Spleen (tissue), 11 donors: ENCODE data around the gene VAV2. TPM values are rescaled to one million over a fixed set of nuclear protein-coding genes. Genes with fewer than 3 reads are reported as not detected.

ENCODE experiments used
- DNase-seq: peaks from one replicate; pipeline ENCODE4 v3.0.0-alpha.2; 2020
- H3K27ac ChIP-seq, 8 donors: fragments of 200-600 bp; sonication (generic) in 7 of 8; 1 replicate in 4 of 8; 2 replicates in 4 of 8; pipeline versions ENCODE4 v1.5.0 to v1.8.0; 2016 to 2021; ENCODE audit warnings: inconsistent platforms in 4 of 8, mild to moderate bottlenecking in 4 of 8, moderate library complexity in 1 of 8
- H3K27me3 ChIP-seq, 7 donors: fragments of 200-600 bp; sonication (generic) in 6 of 7; replicated peaks in 1 of 7; 1 replicate in 4 of 7; 2 replicates in 3 of 7; pipeline versions ENCODE4 v1.5.0 to v1.8.0; 2016 to 2021; ENCODE audit warnings: inconsistent platforms in 3 of 7, mild to moderate bottlenecking in 1 of 7
- H3K36me3 ChIP-seq, 6 donors: fragments of 200-600 bp; sonication (generic) in 5 of 6; 1 replicate in 4 of 6; 2 replicates in 2 of 6; pipeline versions ENCODE4 v1.5.0 to v1.8.0; 2016 to 2021; ENCODE audit warnings: inconsistent platforms in 2 of 6
- H3K4me1 ChIP-seq, 6 donors: fragments of 200-600 bp; sonication (generic) in 5 of 6; 1 replicate in 3 of 6; 2 replicates in 3 of 6; pipeline versions ENCODE4 v1.5.0 to v1.8.0; 2016 to 2021; ENCODE audit warnings: inconsistent platforms in 3 of 6
- H3K4me3 ChIP-seq, 8 donors: fragments of 200-600 bp; sonication (generic) in 7 of 8; 1 replicate in 4 of 8; 2 replicates in 4 of 8; pipeline versions ENCODE4 v1.5.0 to v1.8.0; 2016 to 2021; ENCODE audit warnings: inconsistent platforms in 4 of 8, mild to moderate bottlenecking in 4 of 8, moderate library complexity in 2 of 8
- H3K9me3 ChIP-seq, 8 donors: fragments of 200-600 bp; sonication (generic) in 7 of 8; 1 replicate in 4 of 8; 2 replicates in 4 of 8; pipeline versions ENCODE4 v1.5.0 to v1.8.0; 2016 to 2021; ENCODE audit warnings: inconsistent platforms in 4 of 8
- POLR2A ChIP-seq, 3 donors: fragments of 450-650 bp; IDR thresholded peaks; one replicate each; pipeline ENCODE4 v1.5.1; 2017; ENCODE audit warnings: antibody characterized with exemption in 3 of 3, mild to moderate bottlenecking in 1 of 3
- POLR2AphosphoS5 ChIP-seq, 3 donors: sonication (generic); formaldehyde crosslinking; IDR thresholded peaks; one replicate each; pipeline ENCODE4 v1.5.1; 2017; ENCODE audit warnings: antibody characterized with exemption in 3 of 3
- WGBS, 5 donors: extraction: QIAGEN DNeasy Blood & Tissue Kit in 3 of 5; methylation state at CpG; one replicate each; pipeline versions ENCODE4 v1.1.5 to v1.1.7; 2013 to 2018; 5-methylcytosine and 5-hydroxymethylcytosine counted together
- intact Hi-C: fragments of 100-400 bp; cut with DNase I; formaldehyde crosslinking; loops from one replicate; pipeline ENCODE4 v1.15.0; 2023; ENCODE audit warnings: low total_unique reads
- polyA plus RNA-seq, 3 donors: library from polyadenylated mRNA; stranded (reverse); fragments of 200-250 nt; gene quantifications; one replicate each; pipeline ENCODE4 v1.2.1, GENCODE V29; 2013
- total RNA-seq, 7 donors: library from RNA; depleted of rRNA in 3 of 7; stranded (reverse); fragments of >200 nt in 3 of 7; fragmentation: NEBNext Ultra II Directional in 4 of 7; extraction: Animal tissue kit (Norgen Biotek cat#: 25700) in 4 of 7; gene quantifications; one replicate each; pipeline versions ENCODE4 v1.1.0 to v1.2.1, GENCODE V29; 2016 to 2021
- TF ChIP-seq, protein P1 (sequence below), 11 experiments: fragments of 200-600 bp in 7 of 11; fragments of 450-650 bp in 4 of 11; sonication (generic) in 4 of 11; IDR thresholded peaks in 8 of 11; conservative IDR thresholded peaks in 3 of 11; 1 replicate in 7 of 11; 2 replicates in 4 of 11; pipeline versions ENCODE4 v1.4.0 to v1.8.0; 2016 to 2021; ENCODE audit warnings: antibody characterized with exemption in 11 of 11, inconsistent platforms in 4 of 11, mild to moderate bottlenecking in 1 of 11
- donor health status: healthy with polysubstance abuse.
- donor health status: DM: no; HTN: no; CAD: no; lungs with moderate emphysema.
- donor health status: DM: no; HTN: no; CAD: no.
- donor health status: Bipolar disorder and iron deficiency.
- donor health status: healthy.
- donor health status: DM: no; HTN: no; CAD: no.
- donor health status: DM: yes; HTN: yes; CAD: no.

The VAV2 gene
- total and polyA plus RNA-seq, 10 donors, result 14.2 to 39.2 (median 23.3) TPM

DNA sequence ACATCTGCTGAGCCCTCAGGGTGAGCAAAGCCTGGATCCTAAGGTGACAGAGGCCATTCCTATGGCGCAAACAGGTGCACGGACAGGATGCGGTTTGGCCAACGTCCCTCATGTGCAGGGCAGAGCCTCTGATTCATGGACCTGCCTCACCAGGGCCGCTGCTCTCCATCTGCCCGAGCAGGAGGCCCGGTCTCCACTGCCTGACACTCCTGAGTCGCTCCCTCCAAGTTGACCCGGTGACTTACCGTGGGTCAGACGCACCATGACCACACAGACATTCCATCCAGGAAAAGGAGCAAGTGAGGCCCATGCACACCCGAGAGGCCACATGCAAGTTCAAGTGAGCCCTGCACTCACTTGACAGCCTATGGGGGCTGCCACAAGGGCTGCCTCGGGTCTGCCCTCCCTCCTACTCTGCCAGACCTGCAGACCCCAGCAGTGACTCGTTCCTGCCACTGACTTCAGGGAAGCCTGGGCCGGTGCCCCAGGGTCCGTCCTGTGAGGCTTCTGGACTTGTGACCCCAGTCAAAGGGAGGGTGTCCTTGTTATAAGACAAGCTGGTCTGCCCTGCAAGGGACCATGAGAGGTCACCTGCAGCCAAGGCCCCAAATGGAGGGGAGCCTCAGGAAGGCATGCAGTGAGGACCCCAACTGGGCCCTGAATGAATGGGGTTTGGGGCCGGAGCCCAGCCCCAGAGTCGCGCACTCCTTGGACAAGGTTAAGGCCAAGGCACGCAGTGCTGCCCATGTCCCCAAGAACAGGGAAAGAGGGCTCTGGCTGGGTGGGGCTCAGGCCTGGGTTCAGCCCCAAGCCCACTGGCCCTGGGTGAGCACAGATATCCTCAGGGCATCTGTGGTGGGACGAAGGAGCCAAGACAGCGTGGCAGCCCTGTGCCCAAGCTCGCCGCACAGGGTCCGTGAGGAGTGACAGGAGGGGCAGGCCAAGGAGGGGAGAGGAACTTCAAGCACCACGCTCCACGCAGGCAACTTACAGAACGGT is 43.2 kb upstream of the VAV2 start:
- peak; percentile 68 for DNase-seq
- 93 to 97% (median 95%) methylated on average over 20 to 28 of the region's 28 CpGs for WGBS, 5 donors
- TF ChIP-seq POLR2AphosphoS5 (IDR thresholded peaks at IDR 0.05) (peak in 2 of 3 donors; percentile 15 to 44), POLR2A (IDR thresholded peaks at IDR 0.05) (no peak)
- TF ChIP-seq, protein P1, sequence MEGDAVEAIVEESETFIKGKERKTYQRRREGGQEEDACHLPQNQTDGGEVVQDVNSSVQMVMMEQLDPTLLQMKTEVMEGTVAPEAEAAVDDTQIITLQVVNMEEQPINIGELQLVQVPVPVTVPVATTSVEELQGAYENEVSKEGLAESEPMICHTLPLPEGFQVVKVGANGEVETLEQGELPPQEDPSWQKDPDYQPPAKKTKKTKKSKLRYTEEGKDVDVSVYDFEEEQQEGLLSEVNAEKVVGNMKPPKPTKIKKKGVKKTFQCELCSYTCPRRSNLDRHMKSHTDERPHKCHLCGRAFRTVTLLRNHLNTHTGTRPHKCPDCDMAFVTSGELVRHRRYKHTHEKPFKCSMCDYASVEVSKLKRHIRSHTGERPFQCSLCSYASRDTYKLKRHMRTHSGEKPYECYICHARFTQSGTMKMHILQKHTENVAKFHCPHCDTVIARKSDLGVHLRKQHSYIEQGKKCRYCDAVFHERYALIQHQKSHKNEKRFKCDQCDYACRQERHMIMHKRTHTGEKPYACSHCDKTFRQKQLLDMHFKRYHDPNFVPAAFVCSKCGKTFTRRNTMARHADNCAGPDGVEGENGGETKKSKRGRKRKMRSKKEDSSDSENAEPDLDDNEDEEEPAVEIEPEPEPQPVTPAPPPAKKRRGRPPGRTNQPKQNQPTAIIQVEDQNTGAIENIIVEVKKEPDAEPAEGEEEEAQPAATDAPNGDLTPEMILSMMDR (IDR thresholded peaks at IDR 0.05 in 8 of 11, conservative IDR thresholded peaks at IDR 0.05 in 3 of 11), result no peak
- Histone ChIP-seq H3K4me3 (no peak overlapping the region), H3K27ac (no peak overlapping the region), H3K27me3 (no peaks in the 10 kb centered on the region), H3K4me1 (no peaks in the 10 kb centered on the region), H3K36me3 (peaks cover 0 to 100% (median 94%) of the 10 kb centered on the region in 6 donors), H3K9me3 (peaks cover 0 to 22% (median 16%) of the 10 kb centered on the region in 8 donors)
- intact Hi-C loops, result no loop called here

DNA sequence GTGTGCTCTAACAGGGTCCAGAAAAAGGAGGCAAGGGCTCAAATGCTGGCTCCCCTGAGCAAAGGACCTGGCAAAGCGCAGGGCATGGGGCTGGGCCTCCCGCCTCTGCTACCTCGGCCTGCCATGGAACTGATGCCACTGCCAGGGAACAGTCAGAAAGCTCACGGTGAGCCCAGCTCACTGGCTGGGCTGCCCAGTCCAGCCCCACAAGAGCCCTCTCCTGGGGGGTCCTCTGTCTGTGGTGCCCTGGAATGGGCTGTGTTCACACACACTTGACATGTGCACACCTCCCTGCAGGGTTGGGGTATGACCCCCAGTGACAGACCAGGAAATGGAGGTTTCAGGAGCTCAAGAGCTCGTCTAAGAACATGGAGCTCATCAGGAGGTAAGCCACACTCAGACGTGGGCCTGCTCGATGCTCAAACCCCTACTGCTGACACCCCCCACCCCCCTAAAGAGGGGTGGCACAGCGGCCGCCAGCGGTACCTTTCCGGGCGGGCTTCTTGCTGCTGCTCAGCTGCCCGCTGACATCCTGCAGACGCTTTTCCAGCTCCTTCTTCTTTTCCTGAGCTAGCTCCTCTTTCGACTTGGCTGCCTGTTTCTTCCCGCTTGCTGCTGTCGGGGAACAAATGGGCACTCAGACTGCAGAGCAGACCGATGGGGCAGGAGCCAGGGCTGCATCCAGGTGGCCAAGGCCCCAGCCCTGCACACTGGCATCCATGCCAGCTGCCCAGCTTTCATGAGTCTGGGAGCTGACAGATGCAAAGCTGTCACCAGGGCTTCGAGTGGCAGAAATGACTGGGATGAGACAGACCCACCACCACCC is 42.3 kb upstream of the VAV2 start:
- intact Hi-C loops, result no loop called here
- no peaks in the 10 kb centered on the region for H3K27me3 ChIP-seq
- H3K4me3 ChIP-seq, result no peak overlapping the region
- peak; percentile 57 for DNase-seq
- 92 to 97% (median 94%) methylated on average over 15 to 19 of the region's 19 CpGs for WGBS, 5 donors
- peaks cover 0 to 100% (median 85%) of the 10 kb centered on the region in 6 donors for H3K36me3 ChIP-seq
- no peaks in the 10 kb centered on the region for H3K4me1 ChIP-seq
- H3K9me3 ChIP-seq, result peaks cover 0 to 22% (median 16%) of the 10 kb centered on the region in 8 donors
- no peak for TF ChIP-seq POLR2AphosphoS5 (IDR thresholded peaks at IDR 0.05)
- no peak for TF ChIP-seq POLR2A (IDR thresholded peaks at IDR 0.05)
- TF ChIP-seq, protein P1 (IDR thresholded peaks at IDR 0.05 in 8 of 11, conservative IDR thresholded peaks at IDR 0.05 in 3 of 11), result no peak
- no peak overlapping the region for H3K27ac ChIP-seq

DNA sequence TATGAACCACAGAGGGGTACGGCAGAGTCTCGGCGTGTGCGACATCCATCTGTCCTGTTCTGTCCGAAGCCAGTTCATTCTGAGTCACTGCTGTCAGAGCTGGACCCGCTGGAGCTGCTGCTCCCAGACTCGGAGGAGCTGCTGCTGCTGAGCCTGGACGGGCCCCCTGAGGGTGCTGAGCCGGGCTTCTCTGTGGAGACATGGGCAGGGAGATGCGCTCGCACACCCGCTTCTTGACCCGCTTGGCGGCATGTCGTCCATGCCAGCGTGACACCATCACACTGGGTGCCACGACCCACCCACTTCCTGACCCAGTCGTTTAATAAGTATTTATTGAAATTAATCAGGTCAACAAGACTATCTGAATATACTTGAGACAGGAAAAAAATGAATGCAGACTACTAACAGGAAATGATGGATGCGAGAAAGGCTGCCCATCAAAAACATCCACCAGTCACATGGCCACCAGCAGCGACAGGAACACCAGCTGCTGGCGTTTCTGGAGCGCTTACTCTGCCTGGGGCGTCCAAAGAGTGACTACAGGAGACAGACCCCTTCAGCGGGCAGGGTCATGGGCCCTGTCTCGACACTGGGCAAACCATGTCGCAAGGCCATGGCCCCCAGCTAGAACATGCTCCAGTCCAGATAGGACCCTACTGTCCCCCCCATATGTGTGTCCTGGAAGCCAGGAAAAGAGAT is 41.5 kb upstream of the VAV2 start:
- intact Hi-C loops, result no loop called here

More for the DNA sequence above, 41.5 kb upstream of the VAV2 start:
- no peak overlapping the region for H3K27ac ChIP-seq
- peaks cover 0 to 18% (median 14%) of the 10 kb centered on the region in 8 donors for H3K9me3 ChIP-seq
- no peaks in the 10 kb centered on the region for H3K4me1 ChIP-seq
- H3K27me3 ChIP-seq, result no peaks in the 10 kb centered on the region
- TF ChIP-seq, protein P1 (IDR thresholded peaks at IDR 0.05 in 8 of 11, conservative IDR thresholded peaks at IDR 0.05 in 3 of 11), result no peak
- TF ChIP-seq POLR2A (IDR thresholded peaks at IDR 0.05) (no peak), POLR2AphosphoS5 (IDR thresholded peaks at IDR 0.05) (no peak)
- no peak overlapping the region for H3K4me3 ChIP-seq
- H3K36me3 ChIP-seq, result peaks cover 0 to 100% (median 81%) of the 10 kb centered on the region in 6 donors
- DNase-seq, result peak; percentile 63
- 93 to 95% (median 94%) methylated on average over 26 of the region's 26 CpGs for WGBS, 5 donors
